ENCODE results near the gene MAD2L1BP.

GRCh38 chr6:43679057-43679456 lies 43.4 kb downstream of the MAD2L1BP start:
- no peak for TF ChIP-seq CTCF (IDR thresholded peaks at IDR 0.05)
- no peak for TF ChIP-seq REST (IDR thresholded peaks at IDR 0.05; ENCODE audit: insufficient read depth in 1 of 2, low read depth in 2 of 2, low read length in 1 of 2)
- TF ChIP-seq POLR2AphosphoS5 (IDR thresholded peaks at IDR 0.05; ENCODE audit: low read depth, low read length), result no peak

Data from Panc1 (cell line).